H1 (cell line): Measurements from ENCODE around the gene CYSRT1. TPM values are rescaled to one million over a fixed set of nuclear protein-coding genes. Genes with fewer than 3 reads are reported as not detected.

ENCODE experiments used
- EZH2 ChIP-seq: fragments of 200-600 bp; sonication (generic); IDR thresholded peaks from 2 replicates; pipeline ENCODE4 v1.7.1; 2012; ENCODE audit warnings: low read depth, mild to moderate bottlenecking, moderate library complexity, low read length, inconsistent platforms; ENCODE audit not compliant: severe bottlenecking
- GTF2F1 ChIP-seq: IDR thresholded peaks from 2 replicates; pipeline ENCODE4 v1.6.1; 2012; ENCODE audit warnings: low read depth, low read length, improper control_type of control experiment, borderline replicate concordance
- JUND ChIP-seq: IDR thresholded peaks from 2 replicates; pipeline ENCODE4 v1.6.1; 2011; ENCODE audit warnings: mild to moderate bottlenecking, improper control_type of control experiment, low read length
- PHF8 ChIP-seq: fragments of 200-600 bp; sonication (generic); conservative IDR thresholded peaks from 2 replicates; pipeline ENCODE4 v1.7.1; 2012; ENCODE audit warnings: low read depth, mild to moderate bottlenecking, inconsistent platforms, low read length, moderate library complexity
- POU5F1 ChIP-seq: IDR thresholded peaks from 2 replicates; pipeline ENCODE4 v1.6.1; 2011; ENCODE audit warnings: low read depth, mild to moderate bottlenecking, low read length, moderate library complexity
- SIN3A ChIP-seq, 2 experiments: IDR thresholded peaks in 1 of 2; conservative IDR thresholded peaks in 1 of 2; 2 replicates each; pipeline ENCODE4 v1.6.1; 2011 to 2012; ENCODE audit warnings: low read length in 2 of 2, improper control_type of control experiment in 1 of 2, low read depth in 1 of 2, mild to moderate bottlenecking in 1 of 2
- TAF1 ChIP-seq: IDR thresholded peaks from 2 replicates; pipeline ENCODE4 v1.6.1; 2011; ENCODE audit warnings: mild to moderate bottlenecking, low read depth, low read length
- YY1 ChIP-seq: IDR thresholded peaks from 2 replicates; pipeline ENCODE4 v1.6.1; 2011; ENCODE audit warnings: low read depth, mild to moderate bottlenecking, low read length
- polyA plus RNA-seq, 7 experiments: library from polyadenylated mRNA; depleted of rRNA in 3 of 7; stranded (reverse) in 5 of 7; unstranded in 2 of 7; fragments of >200 nt in 5 of 7; fragments of 200-250 nt in 2 of 7; gene quantifications; 1 replicate in 5 of 7; 2 replicates in 1 of 7; 4 replicates in 1 of 7; pipeline versions ENCODE4 v1.2.1 to v1.2.3, GENCODE V29; 2011 to 2013; ENCODE audit warnings: missing spikeins in 2 of 7, mixed read lengths in 2 of 7
- total RNA-seq: library from RNA; stranded (reverse); fragmentation: NEBNext Ultra II Directional; extraction: Animal tissue kit (Norgen Biotek cat#: 25700); gene quantifications from 2 replicates; pipeline ENCODE4 v1.2.1, GENCODE V29; 2021
- TF ChIP-seq, protein P1 (sequence below): fragments of 300-600 bp; sonication (generic); IDR thresholded peaks from 2 replicates; pipeline ENCODE4 v1.7.1; 2012; ENCODE audit warnings: low read length, moderate library complexity, mild to moderate bottlenecking, inconsistent platforms; ENCODE audit not compliant: insufficient replicate concordance

Gene CYSRT1
- total and polyA plus RNA-seq, 2 of the 8 experiments (the other 6 are each of a cell fraction or from before 2014, with no cell fraction given) = 1.0 to 6.5 TPM

DNA sequence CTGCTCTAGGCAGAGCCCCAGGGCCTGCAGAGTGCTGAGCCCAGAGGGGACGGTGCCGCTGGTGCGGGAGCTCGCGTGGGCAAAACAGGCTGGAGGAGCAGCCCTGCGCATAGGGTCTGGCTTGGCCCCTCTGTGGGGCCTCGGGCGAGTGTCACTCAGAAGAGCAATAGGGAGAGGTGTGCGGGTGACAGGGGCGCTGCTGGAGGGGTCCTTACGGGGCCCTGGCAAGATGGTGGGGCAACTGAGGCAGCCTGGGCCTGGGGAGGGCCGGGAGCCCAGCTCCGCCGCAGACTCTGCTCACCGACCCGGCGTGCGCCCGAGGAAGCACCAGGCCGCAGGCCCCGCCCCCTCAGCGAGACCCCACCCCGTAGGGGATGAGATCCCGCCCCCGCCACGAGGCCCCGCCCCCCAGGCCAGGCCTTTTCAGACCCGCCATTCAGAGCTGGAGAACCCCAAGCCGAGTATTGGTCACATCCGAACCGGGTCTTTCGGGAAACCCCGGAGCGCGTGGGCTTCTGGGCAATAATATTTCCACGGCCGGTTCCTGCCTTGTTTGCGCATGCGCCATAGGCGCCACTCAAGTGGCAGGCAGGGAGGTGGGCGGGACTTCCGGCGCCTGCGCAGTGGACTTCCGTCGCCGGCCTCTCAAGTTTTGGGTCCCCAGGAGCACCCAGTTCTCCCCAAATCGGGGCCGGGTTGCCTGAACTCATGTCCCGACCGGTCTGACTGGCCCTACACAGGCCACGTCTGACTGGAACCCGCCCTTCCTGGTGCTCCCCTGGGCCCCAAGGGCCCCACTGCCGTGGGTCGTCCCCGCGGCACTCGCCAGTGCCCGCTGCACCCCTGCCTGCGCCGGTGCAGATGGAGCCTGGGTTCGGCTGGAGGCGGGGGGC lies 1.6 kb upstream of the CYSRT1 start (continued):
- TF ChIP-seq, protein P1, sequence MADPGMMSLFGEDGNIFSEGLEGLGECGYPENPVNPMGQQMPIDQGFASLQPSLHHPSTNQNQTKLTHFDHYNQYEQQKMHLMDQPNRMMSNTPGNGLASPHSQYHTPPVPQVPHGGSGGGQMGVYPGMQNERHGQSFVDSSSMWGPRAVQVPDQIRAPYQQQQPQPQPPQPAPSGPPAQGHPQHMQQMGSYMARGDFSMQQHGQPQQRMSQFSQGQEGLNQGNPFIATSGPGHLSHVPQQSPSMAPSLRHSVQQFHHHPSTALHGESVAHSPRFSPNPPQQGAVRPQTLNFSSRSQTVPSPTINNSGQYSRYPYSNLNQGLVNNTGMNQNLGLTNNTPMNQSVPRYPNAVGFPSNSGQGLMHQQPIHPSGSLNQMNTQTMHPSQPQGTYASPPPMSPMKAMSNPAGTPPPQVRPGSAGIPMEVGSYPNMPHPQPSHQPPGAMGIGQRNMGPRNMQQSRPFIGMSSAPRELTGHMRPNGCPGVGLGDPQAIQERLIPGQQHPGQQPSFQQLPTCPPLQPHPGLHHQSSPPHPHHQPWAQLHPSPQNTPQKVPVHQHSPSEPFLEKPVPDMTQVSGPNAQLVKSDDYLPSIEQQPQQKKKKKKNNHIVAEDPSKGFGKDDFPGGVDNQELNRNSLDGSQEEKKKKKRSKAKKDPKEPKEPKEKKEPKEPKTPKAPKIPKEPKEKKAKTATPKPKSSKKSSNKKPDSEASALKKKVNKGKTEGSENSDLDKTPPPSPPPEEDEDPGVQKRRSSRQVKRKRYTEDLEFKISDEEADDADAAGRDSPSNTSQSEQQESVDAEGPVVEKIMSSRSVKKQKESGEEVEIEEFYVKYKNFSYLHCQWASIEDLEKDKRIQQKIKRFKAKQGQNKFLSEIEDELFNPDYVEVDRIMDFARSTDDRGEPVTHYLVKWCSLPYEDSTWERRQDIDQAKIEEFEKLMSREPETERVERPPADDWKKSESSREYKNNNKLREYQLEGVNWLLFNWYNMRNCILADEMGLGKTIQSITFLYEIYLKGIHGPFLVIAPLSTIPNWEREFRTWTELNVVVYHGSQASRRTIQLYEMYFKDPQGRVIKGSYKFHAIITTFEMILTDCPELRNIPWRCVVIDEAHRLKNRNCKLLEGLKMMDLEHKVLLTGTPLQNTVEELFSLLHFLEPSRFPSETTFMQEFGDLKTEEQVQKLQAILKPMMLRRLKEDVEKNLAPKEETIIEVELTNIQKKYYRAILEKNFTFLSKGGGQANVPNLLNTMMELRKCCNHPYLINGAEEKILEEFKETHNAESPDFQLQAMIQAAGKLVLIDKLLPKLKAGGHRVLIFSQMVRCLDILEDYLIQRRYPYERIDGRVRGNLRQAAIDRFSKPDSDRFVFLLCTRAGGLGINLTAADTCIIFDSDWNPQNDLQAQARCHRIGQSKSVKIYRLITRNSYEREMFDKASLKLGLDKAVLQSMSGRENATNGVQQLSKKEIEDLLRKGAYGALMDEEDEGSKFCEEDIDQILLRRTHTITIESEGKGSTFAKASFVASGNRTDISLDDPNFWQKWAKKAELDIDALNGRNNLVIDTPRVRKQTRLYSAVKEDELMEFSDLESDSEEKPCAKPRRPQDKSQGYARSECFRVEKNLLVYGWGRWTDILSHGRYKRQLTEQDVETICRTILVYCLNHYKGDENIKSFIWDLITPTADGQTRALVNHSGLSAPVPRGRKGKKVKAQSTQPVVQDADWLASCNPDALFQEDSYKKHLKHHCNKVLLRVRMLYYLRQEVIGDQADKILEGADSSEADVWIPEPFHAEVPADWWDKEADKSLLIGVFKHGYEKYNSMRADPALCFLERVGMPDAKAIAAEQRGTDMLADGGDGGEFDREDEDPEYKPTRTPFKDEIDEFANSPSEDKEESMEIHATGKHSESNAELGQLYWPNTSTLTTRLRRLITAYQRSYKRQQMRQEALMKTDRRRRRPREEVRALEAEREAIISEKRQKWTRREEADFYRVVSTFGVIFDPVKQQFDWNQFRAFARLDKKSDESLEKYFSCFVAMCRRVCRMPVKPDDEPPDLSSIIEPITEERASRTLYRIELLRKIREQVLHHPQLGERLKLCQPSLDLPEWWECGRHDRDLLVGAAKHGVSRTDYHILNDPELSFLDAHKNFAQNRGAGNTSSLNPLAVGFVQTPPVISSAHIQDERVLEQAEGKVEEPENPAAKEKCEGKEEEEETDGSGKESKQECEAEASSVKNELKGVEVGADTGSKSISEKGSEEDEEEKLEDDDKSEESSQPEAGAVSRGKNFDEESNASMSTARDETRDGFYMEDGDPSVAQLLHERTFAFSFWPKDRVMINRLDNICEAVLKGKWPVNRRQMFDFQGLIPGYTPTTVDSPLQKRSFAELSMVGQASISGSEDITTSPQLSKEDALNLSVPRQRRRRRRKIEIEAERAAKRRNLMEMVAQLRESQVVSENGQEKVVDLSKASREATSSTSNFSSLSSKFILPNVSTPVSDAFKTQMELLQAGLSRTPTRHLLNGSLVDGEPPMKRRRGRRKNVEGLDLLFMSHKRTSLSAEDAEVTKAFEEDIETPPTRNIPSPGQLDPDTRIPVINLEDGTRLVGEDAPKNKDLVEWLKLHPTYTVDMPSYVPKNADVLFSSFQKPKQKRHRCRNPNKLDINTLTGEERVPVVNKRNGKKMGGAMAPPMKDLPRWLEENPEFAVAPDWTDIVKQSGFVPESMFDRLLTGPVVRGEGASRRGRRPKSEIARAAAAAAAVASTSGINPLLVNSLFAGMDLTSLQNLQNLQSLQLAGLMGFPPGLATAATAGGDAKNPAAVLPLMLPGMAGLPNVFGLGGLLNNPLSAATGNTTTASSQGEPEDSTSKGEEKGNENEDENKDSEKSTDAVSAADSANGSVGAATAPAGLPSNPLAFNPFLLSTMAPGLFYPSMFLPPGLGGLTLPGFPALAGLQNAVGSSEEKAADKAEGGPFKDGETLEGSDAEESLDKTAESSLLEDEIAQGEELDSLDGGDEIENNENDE = no peak
- TF ChIP-seq GTF2F1 = no peak
- peak in 1 of 2 experiments; percentile 62; a peak in 2 of 4 replicates for TF ChIP-seq SIN3A (conservative IDR thresholded peaks at IDR 0.05 in 1 of 2, IDR thresholded peaks at IDR 0.05 in 1 of 2; ENCODE audit: low read depth in 1 of 2, low read length in 2 of 2)
- TF ChIP-seq PHF8 = peak; percentile 44; the same call in 1 of the 2 replicates
- TF ChIP-seq TAF1 = peak; percentile 55
- peak; percentile 54; the same call in 1 of the 2 replicates for TF ChIP-seq YY1
- no peak for TF ChIP-seq POU5F1
- peak; percentile 55 for TF ChIP-seq EZH2
- TF ChIP-seq JUND = no peak; the same call in 1 of the 2 replicates
